ENCODE results near the gene CAPN14.

GRCh38 chr2:31219131-31219969 is 2.0 kb upstream of the CAPN14 start:
- TF ChIP-seq POLR2A (IDR thresholded peaks at IDR 0.05): no peak
- TF ChIP-seq, protein P1, sequence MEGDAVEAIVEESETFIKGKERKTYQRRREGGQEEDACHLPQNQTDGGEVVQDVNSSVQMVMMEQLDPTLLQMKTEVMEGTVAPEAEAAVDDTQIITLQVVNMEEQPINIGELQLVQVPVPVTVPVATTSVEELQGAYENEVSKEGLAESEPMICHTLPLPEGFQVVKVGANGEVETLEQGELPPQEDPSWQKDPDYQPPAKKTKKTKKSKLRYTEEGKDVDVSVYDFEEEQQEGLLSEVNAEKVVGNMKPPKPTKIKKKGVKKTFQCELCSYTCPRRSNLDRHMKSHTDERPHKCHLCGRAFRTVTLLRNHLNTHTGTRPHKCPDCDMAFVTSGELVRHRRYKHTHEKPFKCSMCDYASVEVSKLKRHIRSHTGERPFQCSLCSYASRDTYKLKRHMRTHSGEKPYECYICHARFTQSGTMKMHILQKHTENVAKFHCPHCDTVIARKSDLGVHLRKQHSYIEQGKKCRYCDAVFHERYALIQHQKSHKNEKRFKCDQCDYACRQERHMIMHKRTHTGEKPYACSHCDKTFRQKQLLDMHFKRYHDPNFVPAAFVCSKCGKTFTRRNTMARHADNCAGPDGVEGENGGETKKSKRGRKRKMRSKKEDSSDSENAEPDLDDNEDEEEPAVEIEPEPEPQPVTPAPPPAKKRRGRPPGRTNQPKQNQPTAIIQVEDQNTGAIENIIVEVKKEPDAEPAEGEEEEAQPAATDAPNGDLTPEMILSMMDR (IDR thresholded peaks at IDR 0.05): no peak
